CD4-positive, alpha-beta T cell treated with Interleukin-15 for 1 hour (primary cell): ENCODE data around the gene RNF115.
"Not testable (repeated sequence)": the region's sequence is repeated elsewhere in the genome, so short reads cannot be mapped to it uniquely, and the experiment has no call there.

Experiments used
- DNase-seq: peaks from one replicate; pipeline ENCODE4 v3.0.0-alpha.2; 2020

The RNF115 gene

DNA sequence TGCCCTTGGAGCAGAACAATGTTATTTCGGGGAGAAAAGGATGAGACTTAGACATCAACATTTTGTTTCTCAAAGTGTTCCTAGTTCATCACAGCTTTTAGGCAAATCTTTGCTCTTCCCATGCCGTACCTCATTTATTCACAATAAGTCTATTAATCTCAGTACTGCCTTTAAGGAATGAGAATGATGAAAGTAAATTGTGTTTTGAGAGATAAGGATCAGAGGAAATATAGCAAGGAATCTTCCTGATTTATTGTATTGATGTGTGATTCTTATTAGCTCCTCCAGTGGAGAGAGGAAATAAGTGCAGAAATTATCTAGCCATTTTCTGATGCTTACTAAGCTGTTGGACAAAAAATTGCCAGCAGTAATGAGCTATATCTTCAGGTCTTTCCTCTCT, 2.1 kb upstream of the RNF115 start:
- no peak for DNase-seq

- DNase-seq: no peak
Observed at GRCh38 chr1:145824499-145824842, 576 bp upstream of the RNF115 start.

DNA sequence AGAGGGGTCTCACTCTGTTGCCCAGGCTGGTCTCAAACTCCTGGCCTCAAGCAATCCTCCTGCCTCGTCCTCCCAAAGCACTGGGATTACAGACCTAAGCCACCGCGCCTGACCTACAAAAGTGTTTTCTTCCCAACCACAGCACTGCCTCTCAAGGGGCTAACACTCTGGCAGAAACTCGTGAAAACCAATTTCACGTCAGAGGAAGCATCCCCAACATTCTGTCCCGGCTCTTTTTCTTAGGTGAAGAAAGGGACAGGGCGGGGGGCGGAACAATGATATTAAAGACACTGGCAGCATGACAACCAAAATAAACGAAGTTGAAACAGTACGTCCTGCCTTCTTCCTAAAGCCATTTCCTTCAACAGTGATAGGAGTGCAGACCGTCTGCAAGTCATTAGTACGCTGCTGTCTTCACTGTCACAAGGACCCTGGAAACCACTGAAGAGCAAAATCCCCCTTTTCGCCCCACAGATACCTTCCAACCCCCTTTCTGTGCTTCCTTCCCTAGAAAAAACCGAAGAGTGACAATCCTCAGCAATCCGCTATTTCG, 1.0 kb downstream of the RNF115 start:
- DNase-seq: not testable (repeated sequence)

- not testable (repeated sequence) for DNase-seq
Observed at GRCh38 chr1:145818095-145818494, 5.8 kb downstream of the RNF115 start.

GRCh38 chr1:145812977-145813810, 10.7 kb downstream of the RNF115 start:
- not testable (repeated sequence) for DNase-seq

- DNase-seq: no peak
Observed at GRCh38 chr1:145806844-145807243, 17.1 kb downstream of the RNF115 start.

DNA sequence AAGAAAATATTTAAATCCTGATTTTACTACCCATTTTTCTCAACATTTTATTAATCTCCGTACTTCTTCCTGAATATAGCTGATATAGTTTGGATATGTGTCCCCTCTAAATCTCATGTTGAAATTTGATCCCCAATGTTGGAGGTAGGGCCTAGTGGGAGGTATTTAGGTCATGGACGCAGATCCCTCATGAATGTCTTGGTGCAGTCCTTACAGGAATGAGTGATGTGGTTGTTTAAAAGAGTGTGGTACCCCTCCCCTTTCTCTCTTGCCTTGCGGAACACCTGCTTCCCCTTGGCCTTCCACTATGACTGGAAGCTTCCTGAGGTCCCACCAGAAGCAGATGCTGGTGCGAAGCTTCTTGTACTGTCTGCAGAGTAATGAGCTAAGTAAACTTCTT, 17.5 kb downstream of the RNF115 start:
- no peak for DNase-seq

GRCh38 chr1:145805057-145805456, 18.8 kb downstream of the RNF115 start:
- no peak for DNase-seq

GRCh38 chr1:145804235-145805045, 19.5 kb downstream of the RNF115 start:
- DNase-seq: no peak

- no peak for DNase-seq
Observed at GRCh38 chr1:145799806-145800205, 24.1 kb downstream of the RNF115 start.

GRCh38 chr1:145796753-145797152, 27.1 kb downstream of the RNF115 start:
- DNase-seq: no peak

DNA sequence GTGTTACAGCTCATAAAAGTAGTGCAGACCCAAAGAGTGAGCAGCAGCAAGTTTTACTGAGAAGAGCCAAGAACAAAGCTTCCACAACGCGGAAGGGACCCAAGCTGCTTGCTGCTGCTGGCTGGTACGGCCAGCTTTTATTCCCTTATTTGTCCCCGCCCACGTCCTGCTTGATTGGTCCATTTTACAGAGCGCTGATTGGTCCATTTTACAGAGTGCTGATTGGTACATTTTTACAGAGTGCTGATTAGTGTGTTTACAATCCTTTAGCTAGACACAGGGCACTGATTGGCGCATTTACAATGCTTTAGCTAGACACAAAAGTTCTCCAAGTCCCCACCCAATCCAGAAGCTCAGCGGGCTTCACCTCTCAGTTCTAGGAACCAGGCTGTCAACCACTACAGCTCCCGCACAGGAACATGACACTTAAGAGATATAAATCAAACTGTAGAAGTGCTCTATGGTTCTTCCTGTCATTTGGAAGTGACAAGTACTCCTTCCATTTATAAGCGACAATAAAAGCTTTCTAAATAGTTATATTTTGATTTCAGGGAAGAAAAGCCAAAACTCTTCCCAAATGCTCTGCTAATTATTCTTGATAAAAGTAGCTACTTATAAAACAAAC, 28.5 kb downstream of the RNF115 start:
- no peak for DNase-seq

GRCh38 chr1:145792484-145792883, 31.4 kb downstream of the RNF115 start:
- DNase-seq: no peak

- not testable (repeated sequence) for DNase-seq
Observed at GRCh38 chr1:145791860-145792259, 32.0 kb downstream of the RNF115 start.

GRCh38 chr1:145788580-145788979, 35.3 kb downstream of the RNF115 start:
- DNase-seq: no peak

DNA sequence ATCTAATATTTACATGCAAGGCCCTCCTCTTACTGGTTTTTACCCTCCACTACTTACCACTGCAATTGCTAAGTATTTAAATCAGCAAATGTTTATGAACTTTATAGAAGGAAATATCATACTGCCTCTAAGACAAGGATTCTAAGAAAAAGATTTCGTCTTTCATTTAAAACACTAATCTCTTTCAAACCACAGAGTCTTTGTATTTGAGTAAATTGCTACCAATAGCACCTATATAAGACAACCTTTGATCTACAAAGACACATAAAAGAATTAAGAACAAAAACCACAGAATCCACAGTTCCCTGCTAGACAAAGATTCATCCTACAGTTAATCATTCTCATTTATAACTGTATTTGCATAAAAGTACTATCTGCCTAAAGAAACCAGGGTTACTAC, 37.6 kb downstream of the RNF115 start:
- no peak for DNase-seq

DNA sequence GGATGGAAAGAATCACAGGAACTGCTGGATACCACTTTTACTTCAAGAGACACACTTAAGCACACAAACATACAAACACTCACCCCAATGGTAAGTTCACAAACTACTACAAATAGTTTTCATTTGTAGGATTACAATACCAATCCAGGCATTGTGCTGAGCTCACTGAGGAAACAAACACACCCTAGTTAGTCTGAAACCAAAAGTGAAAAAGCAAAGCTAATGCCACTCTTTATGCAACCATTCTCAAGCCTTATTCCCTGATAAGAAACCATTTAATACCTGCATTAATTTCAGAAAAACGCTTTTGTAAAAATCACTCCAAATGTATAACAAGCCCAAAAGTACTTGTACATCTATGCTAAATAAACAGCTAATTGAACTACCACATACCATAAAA, 38.3 kb downstream of the RNF115 start:
- no peak for DNase-seq

DNA sequence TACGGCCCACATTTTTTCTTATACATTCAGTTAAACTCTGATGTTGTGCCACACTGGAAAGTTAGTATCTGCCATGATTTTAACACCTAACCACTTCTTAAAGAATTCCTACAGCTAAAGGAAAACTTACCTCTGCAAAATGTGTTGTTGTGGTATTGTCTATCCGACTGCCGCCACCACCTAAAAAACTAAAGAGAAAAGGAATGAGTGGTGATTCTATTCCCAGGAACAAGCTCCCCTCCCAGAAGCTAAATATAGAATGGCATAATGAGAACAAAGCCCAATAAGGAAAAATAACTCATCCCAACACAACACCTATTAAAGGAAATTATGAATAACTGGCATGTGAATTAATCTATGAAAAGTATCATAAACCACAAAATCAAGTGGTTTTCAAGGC, 39.5 kb downstream of the RNF115 start:
- DNase-seq: no peak

- no peak for DNase-seq
Observed at GRCh38 chr1:145782272-145783099, 41.4 kb downstream of the RNF115 start.

DNA sequence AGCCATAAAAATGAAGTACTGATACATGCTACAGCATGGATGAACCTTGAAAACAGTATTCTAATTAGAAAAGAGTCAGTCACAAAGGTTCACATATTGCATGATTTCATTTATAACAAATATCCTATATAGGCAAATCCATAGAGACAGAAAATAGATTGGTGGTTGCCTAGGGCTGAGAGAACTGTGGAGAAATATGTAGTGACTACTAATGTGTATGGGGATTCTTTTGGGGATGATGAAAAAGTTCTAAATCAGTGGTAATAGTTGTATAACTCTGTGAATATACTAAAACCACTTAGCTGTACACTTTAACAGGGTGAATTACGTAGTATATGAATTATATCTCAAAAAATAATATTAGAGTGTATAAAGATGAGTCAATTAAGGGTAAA, 45.8 kb downstream of the RNF115 start:
- DNase-seq: no peak

GRCh38 chr1:145777357-145778145, 46.3 kb downstream of the RNF115 start:
- no peak for DNase-seq

GRCh38 chr1:145773423-145773822, 50.5 kb downstream of the RNF115 start:
- no peak for DNase-seq
